NCI-H1930 (cell line): ENCODE results near the gene STK24.
"Not testable (repeated sequence)": the region's sequence is repeated elsewhere in the genome, so short reads cannot be mapped to it uniquely, and the experiment has no call there.

Experiments used
- DNase-seq, 2 experiments: peaks; one replicate each; lab custom pipeline; 2025; lab: John Stamatoyannopoulos, UW

The STK24 gene

GRCh38 chr13:98576963-98577835 is at the start of gene STK24:
TSS of gene STK24 (minus strand) at chr13:98577107. CDS start at chr13:98576786, 321 bp downstream.
- DNase-seq: peak; percentile 63 to 90

GRCh38 chr13:98626298-98626935 is 49.5 kb upstream of the STK24 start:
- no peak for DNase-seq

- DNase-seq: not testable (repeated sequence)
Observed at GRCh38 chr13:98624589-98624988, 47.7 kb upstream of the STK24 start.

GRCh38 chr13:98622931-98623331 is 46.0 kb upstream of the STK24 start:
- no peak for DNase-seq

GRCh38 chr13:98619556-98619955 is 42.6 kb upstream of the STK24 start:
- no peak for DNase-seq

DNA sequence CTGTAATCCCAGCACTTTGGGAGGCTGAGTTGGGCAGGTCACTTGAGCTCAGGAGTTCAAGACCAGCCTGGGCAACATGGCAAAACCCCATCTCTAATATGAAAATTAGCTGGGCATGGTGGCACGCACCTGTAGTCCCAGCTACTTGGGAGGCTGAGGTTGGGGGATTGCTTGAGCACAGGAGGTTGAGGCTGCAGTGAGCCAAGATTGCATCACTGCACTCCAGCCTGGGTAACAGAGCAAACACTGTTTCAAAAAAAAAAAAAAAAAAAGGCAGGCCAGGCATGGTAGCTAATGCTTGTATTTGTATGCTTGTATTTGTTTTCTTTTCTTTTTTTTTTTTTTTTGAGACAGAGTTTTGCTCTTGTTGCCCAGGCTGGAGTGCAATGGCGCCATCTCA is 38.7 kb upstream of the STK24 start:
- not testable (repeated sequence) for DNase-seq

- no peak for DNase-seq
Observed at GRCh38 chr13:98613591-98613990, 36.7 kb upstream of the STK24 start.

- DNase-seq: no peak
Observed at GRCh38 chr13:98609756-98610155, 32.8 kb upstream of the STK24 start.

DNA sequence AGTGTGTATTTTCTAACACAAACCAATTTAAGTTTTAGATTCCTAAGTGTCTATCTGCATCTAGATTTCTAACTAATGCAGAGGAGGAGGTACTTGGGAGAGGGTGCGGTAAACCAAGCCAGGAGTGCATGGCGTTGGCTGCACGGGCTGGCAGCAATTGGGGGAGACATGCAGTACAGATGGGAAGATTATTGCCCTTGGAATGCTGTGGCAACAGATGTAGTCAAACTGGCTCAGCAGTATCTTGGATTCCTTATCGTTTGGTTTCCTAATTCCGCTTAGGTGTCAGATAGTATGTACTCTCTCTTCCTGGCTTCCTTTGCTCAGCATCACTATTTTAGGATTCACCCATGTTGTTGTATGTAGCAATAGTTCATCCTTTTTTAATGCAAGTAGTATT is 29.4 kb upstream of the STK24 start:
- DNase-seq: no peak

DNA sequence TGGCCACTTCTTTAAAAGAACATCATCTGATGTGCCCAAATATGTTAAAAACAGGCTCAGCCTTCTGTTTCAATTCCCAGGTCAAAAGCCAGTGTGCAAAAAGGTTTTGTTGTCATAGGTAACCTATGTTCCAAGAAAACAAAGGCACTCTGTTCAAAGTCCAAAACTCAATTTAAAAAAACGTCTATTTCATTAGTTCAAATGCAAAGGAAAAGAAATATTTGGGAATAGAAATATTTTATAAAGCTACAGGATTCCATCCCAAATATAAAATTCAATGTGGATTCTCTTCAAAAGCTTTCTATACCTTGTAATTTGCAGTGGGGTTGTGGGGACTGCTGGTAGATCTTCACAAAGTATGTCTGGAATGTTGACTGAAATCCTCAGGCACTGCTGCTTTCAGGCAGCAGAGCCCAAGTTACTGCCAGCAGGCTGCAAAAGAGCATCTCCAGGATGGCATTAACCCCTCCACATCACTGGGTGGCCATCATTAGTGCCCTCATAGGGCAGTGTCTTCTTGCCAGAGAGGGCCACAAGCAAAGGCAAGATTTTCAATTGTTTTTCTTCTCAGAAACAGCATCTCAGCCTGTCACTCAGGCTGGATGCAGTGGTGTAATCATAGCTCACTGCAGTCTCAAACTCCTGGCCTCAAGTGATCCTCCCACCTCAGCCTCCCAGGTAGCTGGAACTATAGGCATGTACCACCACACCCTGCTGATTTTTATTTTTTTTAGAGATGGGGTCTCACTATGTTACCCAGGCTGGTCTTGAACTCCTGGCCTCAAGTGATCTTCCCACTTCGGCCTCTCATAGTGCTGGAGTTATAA is 22.8 kb upstream of the STK24 start:
- no peak for DNase-seq

- no peak for DNase-seq
Observed at GRCh38 chr13:98598043-98598442, 21.1 kb upstream of the STK24 start.

DNA sequence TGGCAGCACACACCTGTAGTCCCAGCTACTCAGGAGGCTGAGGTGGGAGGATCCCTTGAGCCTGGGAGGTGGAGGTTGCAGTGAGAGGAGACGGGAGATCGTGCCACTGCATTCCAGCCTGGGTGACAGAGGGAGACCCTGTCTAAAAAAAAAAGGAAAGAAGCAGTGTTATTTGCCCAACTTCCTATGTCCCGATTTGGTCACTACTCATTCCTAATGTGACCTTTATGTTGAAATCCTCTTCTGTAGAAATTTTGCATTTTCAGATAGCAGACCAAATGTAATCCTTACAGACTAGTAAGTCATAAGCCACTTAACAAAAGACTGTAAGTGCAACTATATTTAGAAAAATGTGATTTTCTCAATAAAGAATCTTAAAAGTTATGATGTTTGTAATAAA is 18.2 kb upstream of the STK24 start:
- no peak for DNase-seq

DNA sequence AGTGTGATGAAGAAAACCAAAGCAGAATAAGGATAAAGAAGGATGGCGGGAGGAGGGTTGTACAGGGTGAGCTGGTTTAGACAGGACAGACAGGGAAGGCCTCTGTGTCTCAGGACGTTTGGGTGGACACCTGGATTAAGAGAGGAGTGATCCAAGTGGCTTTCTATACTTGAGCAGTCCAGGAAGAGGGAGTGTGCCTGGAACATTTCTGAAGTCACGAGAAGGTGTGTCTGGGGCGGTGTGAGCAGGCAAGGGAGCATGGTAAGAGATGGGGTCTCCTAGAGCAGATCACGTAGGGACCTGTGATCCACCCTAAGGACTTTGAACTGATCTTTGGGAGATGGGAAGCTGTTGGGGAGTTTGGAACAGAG is 15.4 kb upstream of the STK24 start:
- no peak for DNase-seq

DNA sequence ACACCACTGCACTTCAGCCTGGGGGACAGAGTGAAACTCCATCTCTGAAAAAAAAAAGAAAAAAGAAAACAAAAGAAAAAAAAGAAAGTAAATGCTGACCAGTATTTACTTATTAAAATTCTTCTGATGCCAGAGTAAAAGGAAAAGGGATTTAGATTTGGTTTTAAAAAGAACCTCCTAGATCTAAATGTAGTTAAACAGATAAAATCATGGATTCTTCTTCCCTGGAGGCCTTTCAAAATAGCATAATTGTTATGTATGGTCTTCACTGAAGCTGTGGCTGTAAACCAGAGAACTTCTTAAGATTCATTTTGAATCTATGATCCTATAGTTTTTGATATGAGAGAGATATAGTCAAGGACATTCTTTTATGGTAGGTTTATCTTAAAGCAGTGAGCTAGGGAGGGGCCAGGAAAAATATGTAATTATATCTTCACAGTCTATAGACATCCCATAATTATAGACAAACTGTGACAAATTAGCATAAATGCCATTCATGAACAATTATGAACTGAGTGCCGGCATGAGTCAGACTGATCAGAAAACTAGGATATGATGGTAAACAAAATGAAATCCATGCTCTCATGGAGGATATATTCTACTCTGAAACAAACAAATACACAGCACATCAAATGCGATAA is 14.9 kb upstream of the STK24 start:
- DNase-seq: no peak

DNA sequence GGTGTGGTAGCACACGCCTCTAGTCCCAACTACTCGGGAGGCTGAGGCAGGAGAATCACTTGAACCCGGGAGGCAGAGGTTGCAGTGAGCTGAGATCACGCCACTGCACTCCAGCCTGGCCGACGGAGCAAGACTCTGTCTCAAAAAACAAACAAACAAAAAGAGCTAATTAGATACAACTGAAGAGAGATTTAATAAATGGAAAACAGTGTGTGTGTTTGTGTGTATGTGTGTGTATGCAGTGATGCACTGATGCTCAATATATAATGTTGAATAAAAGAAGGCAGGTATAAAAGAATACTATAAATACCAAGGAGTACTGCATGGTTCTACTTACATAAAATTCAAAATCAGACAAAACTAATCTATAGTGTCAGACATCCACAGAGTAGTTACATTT is 13.6 kb upstream of the STK24 start:
- DNase-seq: not testable (repeated sequence)

DNA sequence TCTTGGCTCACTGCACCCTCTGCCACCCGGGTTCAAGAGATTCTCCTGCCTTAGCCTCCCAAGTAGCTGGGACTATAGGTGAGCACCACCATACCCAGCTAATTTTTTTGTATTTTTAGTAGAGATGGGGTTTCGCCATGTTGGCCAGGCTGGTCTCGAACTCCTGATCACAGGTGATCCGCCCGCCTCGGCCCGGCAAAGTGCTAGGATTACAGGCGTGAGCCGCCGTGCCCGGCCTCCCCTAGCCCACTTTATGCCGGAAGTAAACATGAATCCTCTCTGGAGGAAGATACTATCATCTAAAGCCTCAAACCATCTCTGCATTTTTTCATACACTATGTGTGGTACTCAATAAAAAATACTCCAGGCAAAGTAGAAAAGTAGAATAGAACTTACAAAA is 12.6 kb upstream of the STK24 start:
- DNase-seq: not testable (repeated sequence)

DNA sequence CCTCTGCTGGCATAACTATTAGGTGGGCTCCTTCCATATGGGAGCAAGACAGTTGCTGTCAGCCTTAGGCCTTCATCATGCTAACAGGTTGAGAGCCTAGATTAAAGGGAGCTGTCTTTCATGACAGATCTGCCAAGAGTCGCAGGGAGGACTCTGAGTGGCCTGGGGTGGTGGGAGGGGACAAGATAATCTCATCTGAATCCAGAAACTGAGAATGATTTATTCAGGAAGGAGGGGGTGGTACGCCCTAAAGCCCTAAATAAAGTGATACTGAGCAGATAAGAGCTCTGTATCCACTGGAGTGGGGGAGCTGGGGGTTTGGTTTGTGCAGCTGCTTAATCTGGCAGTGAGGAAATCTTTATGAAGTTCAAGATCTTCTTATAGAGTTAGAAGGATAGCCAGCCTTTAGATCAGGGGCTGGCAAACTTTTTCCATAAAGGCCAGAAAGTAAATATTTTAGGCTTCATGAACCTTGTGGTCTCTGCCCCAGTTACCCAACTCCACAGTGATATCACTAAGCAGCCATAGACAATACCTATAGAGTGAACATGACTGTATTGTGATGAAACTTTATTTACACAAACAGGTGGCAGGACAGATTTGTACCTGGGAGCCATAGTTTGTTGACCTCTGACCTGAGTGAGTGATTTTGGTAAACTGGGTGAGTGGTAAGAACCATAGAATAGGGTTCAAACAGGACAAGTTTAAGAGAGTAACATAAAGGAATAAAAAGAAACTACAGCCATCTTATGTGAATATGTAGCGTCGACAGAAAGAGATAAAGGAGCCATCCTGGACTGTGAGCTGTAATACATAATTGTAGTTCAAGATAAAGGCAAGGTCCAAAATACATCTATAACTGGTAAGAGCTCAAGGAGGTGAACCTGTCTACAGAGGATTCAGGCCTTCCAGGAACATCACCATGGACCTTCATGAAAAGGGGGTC is 9.8 kb upstream of the STK24 start:
- DNase-seq: no peak

DNA sequence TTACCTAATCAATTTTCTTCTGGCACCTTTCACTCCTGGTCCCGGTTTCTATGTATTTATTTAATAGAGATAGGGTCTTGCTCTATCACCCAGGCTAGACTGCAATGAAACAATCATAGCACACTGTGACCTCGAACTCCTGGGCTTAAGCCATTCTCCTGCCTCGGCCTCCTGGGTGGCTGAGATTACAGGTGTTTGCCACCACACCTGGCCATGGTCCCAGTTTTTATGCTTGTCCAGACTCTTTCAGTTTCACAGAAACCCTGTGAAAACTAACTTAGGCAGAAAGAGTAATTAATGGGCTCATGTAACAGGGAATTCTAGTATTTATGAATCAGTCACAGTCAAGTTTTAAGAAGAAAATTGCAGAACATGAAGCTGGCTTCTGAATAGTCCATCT is 9.0 kb upstream of the STK24 start:
- DNase-seq: no peak

- DNase-seq: no peak
Observed at GRCh38 chr13:98585398-98585754, 8.5 kb upstream of the STK24 start.

DNA sequence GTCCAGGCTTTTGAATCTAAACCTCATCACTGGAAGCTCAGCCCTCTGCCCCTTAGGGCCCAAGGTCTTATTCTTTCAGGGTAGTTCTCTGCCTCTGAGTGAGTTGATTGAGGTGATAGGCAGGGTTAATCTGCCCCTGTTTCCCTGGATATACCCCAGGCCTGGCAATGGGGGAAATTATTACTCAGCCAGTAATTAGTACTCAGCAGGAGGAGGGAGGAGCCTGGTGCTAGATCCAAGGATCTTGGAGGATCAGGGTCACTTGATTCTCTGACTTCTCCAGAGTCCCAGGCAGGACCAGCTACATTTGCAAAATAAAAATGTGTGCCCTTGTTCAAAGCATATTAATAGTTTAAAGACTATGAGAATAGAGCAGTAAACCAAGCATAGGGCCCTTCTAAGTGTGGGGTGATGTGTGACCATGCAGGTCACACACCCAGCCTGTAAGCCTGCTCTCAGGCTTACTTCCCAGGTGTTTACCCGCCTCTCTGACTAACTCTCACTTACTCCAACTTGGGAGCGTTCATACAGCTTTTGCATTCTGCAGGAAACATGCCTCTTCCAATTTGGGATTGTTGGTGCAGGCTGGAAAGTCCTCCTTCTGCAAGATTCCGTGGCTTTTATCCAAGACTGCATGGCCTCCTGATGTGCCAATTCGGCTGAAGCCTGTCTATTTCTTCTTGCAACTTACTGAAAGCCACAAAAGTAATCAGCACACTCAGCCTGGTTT is 7.9 kb upstream of the STK24 start:
- no peak for DNase-seq
